GM12878 (cell line): Measurements from ENCODE around the gene CNTNAP2.
"Not testable (repeated sequence)": the region's sequence is repeated elsewhere in the genome, so short reads cannot be mapped to it uniquely, and the experiment has no call there.

Experiments used
- CEBPB ChIP-seq, 2 experiments: fragments of 150-350 bp in 1 of 2; IDR thresholded peaks; 2 replicates each; pipeline ENCODE4 v1.6.1; 2012 to 2014; ENCODE audit warnings: low read depth in 2 of 2, low read length in 2 of 2, borderline replicate concordance in 1 of 2, inconsistent platforms in 1 of 2
- EZH2 ChIP-seq: IDR thresholded peaks from 2 replicates; pipeline ENCODE4 v1.6.1; 2012; ENCODE audit warnings: low read depth, mild to moderate bottlenecking, control low read depth, inconsistent platforms, low read length, borderline replicate concordance; ENCODE audit not compliant: control insufficient read depth
- NFIC ChIP-seq: IDR thresholded peaks from 2 replicates; pipeline ENCODE4 v1.6.1; 2012; ENCODE audit warnings: low read depth, mild to moderate bottlenecking, inconsistent platforms, low read length, moderate library complexity
- NFYA ChIP-seq: IDR thresholded peaks from 2 replicates; pipeline ENCODE4 v1.6.1; 2011; ENCODE audit warnings: low read depth, mild to moderate bottlenecking, low read length, improper control_type of control experiment, borderline replicate concordance
- POLR2AphosphoS2 ChIP-seq: IDR thresholded peaks from 2 replicates; pipeline ENCODE4 v1.6.1; 2011; ENCODE audit warnings: low read depth, mild to moderate bottlenecking, low read length, improper control_type of control experiment, moderate library complexity
- SMC3 ChIP-seq: IDR thresholded peaks from 2 replicates; pipeline ENCODE4 v1.6.1; 2011; ENCODE audit warnings: low read length, improper control_type of control experiment, borderline replicate concordance
- TF ChIP-seq, protein P1 (sequence below), 3 experiments: IDR thresholded peaks in 2 of 3; conservative IDR thresholded peaks in 1 of 3; 2 replicates each; pipeline ENCODE4 v1.5.1; 2011; ENCODE audit warnings: low read depth in 3 of 3, low read length in 3 of 3, mild to moderate bottlenecking in 3 of 3, control low read depth in 2 of 3, moderate library complexity in 2 of 3, inconsistent platforms in 1 of 3, mixed read lengths in 1 of 3; ENCODE audit not compliant: control insufficient read depth in 2 of 3, insufficient read depth in 1 of 3; ENCODE audit errors: extremely low read depth in 1 of 3
- TF ChIP-seq, protein P2 (sequence below): IDR thresholded peaks from 2 replicates; pipeline ENCODE4 v1.6.1; 2012; ENCODE audit warnings: mild to moderate bottlenecking, low read depth, low read length

DNA sequence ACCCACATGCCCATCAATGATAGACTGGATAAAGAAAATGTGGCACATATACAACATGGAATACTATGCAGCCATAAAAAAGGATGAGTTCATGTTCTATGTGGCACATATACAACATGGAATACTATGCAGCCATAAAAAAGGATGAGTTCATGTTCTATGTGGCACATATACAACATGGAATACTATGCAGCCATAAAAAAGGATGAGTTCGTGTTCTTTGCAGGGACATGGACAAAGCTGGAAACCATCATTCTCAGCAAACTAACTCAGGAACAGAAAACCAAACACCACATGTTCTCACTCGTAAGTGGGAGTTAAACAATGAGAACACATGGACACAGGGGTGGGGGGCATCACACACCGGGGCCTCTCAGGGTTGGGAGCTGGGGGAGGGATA, 2314.1 kb downstream of the CNTNAP2 start:
- TF ChIP-seq NFYA; NFIC; POLR2AphosphoS2; EZH2; CEBPB (IDR thresholded peaks at IDR 0.05; ENCODE audit: borderline replicate concordance in 1 of 2, low read depth in 2 of 2, low read length in 2 of 2); SMC3: not testable (repeated sequence)
- TF ChIP-seq, protein P1, sequence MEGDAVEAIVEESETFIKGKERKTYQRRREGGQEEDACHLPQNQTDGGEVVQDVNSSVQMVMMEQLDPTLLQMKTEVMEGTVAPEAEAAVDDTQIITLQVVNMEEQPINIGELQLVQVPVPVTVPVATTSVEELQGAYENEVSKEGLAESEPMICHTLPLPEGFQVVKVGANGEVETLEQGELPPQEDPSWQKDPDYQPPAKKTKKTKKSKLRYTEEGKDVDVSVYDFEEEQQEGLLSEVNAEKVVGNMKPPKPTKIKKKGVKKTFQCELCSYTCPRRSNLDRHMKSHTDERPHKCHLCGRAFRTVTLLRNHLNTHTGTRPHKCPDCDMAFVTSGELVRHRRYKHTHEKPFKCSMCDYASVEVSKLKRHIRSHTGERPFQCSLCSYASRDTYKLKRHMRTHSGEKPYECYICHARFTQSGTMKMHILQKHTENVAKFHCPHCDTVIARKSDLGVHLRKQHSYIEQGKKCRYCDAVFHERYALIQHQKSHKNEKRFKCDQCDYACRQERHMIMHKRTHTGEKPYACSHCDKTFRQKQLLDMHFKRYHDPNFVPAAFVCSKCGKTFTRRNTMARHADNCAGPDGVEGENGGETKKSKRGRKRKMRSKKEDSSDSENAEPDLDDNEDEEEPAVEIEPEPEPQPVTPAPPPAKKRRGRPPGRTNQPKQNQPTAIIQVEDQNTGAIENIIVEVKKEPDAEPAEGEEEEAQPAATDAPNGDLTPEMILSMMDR (IDR thresholded peaks at IDR 0.05 in 2 of 3, conservative IDR thresholded peaks at IDR 0.05 in 1 of 3; ENCODE audit: control insufficient read depth in 2 of 3, extremely low read depth in 1 of 3, insufficient read depth in 1 of 3, low read depth in 3 of 3, low read length in 3 of 3) = not testable (repeated sequence)
- TF ChIP-seq, protein P2, sequence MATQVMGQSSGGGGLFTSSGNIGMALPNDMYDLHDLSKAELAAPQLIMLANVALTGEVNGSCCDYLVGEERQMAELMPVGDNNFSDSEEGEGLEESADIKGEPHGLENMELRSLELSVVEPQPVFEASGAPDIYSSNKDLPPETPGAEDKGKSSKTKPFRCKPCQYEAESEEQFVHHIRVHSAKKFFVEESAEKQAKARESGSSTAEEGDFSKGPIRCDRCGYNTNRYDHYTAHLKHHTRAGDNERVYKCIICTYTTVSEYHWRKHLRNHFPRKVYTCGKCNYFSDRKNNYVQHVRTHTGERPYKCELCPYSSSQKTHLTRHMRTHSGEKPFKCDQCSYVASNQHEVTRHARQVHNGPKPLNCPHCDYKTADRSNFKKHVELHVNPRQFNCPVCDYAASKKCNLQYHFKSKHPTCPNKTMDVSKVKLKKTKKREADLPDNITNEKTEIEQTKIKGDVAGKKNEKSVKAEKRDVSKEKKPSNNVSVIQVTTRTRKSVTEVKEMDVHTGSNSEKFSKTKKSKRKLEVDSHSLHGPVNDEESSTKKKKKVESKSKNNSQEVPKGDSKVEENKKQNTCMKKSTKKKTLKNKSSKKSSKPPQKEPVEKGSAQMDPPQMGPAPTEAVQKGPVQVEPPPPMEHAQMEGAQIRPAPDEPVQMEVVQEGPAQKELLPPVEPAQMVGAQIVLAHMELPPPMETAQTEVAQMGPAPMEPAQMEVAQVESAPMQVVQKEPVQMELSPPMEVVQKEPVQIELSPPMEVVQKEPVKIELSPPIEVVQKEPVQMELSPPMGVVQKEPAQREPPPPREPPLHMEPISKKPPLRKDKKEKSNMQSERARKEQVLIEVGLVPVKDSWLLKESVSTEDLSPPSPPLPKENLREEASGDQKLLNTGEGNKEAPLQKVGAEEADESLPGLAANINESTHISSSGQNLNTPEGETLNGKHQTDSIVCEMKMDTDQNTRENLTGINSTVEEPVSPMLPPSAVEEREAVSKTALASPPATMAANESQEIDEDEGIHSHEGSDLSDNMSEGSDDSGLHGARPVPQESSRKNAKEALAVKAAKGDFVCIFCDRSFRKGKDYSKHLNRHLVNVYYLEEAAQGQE = not testable (repeated sequence)
